GM19193 (cell line): Measurements from ENCODE around the gene SARS2.

ENCODE experiments used
- POLR2A ChIP-seq: IDR thresholded peaks from 4 replicates; pipeline ENCODE4 v1.6.1; 2011; ENCODE audit not compliant: insufficient read depth, insufficient read length; ENCODE audit errors: extremely low read depth

Gene SARS2

GRCh38 chr19:38928391-38929001 is 2.1 kb downstream of the SARS2 start:
- no peak for TF ChIP-seq POLR2A

- TF ChIP-seq POLR2A = no peak
Measured at GRCh38 chr19:38924388-38924787, 6.2 kb downstream of the SARS2 start.

- no peak for TF ChIP-seq POLR2A
Measured at GRCh38 chr19:38922482-38922881, 8.1 kb downstream of the SARS2 start.

- TF ChIP-seq POLR2A = no peak
Measured at GRCh38 chr19:38921420-38922274, 8.9 kb downstream of the SARS2 start.

GRCh38 chr19:38920602-38921419 is 9.8 kb downstream of the SARS2 start:
- no peak for TF ChIP-seq POLR2A

- TF ChIP-seq POLR2A = no peak
Measured at GRCh38 chr19:38919837-38920601, 10.5 kb downstream of the SARS2 start.

- TF ChIP-seq POLR2A = no peak
Measured at GRCh38 chr19:38918526-38918925, 12.0 kb downstream of the SARS2 start.

GRCh38 chr19:38917921-38918491 is 12.6 kb downstream of the SARS2 start:
- no peak for TF ChIP-seq POLR2A

- TF ChIP-seq POLR2A = no peak
Measured at GRCh38 chr19:38917516-38917915, 13.0 kb downstream of the SARS2 start.

- no peak for TF ChIP-seq POLR2A
Measured at GRCh38 chr19:38915329-38916321, 14.9 kb downstream of the SARS2 start.

- no peak for TF ChIP-seq POLR2A
Measured at GRCh38 chr19:38913958-38914357, 16.6 kb downstream of the SARS2 start.

GRCh38 chr19:38912600-38913514 is 17.7 kb downstream of the SARS2 start:
- TF ChIP-seq POLR2A = no peak

GRCh38 chr19:38911388-38912001 is 19.1 kb downstream of the SARS2 start:
- TF ChIP-seq POLR2A = no peak
